ENCODE data around the gene PITPNC1.

- TF ChIP-seq POLR2A (IDR thresholded peaks at IDR 0.05) (no peak), CTCF (IDR thresholded peaks at IDR 0.05) (no peak), EP300 (IDR thresholded peaks at IDR 0.05) (no peak)
These were observed 309.2 kb downstream of the PITPNC1 start for GRCh38 chr17:67686241-67686640.

Data from tibial nerve (tissue), 4 donors.